Liver (tissue), 9 donors: Measurements from ENCODE around the gene DCLK2. TPM values are rescaled to one million over a fixed set of nuclear protein-coding genes. Genes with fewer than 3 reads are reported as not detected.

Experiments
- DNase-seq: peaks from one replicate; pipeline ENCODE4 v3.0.0-alpha.2; 2017; ENCODE audit warnings: low spot score
- H3K27ac ChIP-seq, 2 donors: one replicate each; pipeline ENCODE4 v1.7.0; 2013; ENCODE audit warnings: inconsistent platforms in 2 of 2, low read length in 2 of 2, control low read depth in 1 of 2, low read depth in 1 of 2, mild to moderate bottlenecking in 1 of 2
- H3K27me3 ChIP-seq, 4 donors: one replicate each; pipeline versions ENCODE4 v1.6.1 to v1.7.0; 2013; ENCODE audit warnings: low read length in 3 of 4, inconsistent platforms in 1 of 4, mild to moderate bottlenecking in 1 of 4, moderate library complexity in 1 of 4; ENCODE audit not compliant: control insufficient read depth in 4 of 4, insufficient read depth in 4 of 4
- H3K36me3 ChIP-seq, 4 donors: one replicate each; pipeline versions ENCODE4 v1.6.1 to v1.7.0; 2013; ENCODE audit warnings: low read length in 3 of 4, mild to moderate bottlenecking in 3 of 4, low read depth in 1 of 4, moderate library complexity in 1 of 4; ENCODE audit not compliant: control insufficient read depth in 4 of 4, insufficient read depth in 3 of 4
- H3K4me1 ChIP-seq, 4 donors: one replicate each; pipeline versions ENCODE4 v1.6.1 to v1.7.0; 2013; ENCODE audit warnings: low read length in 3 of 4, mild to moderate bottlenecking in 3 of 4, moderate library complexity in 1 of 4; ENCODE audit not compliant: control insufficient read depth in 4 of 4, insufficient read depth in 4 of 4
- H3K4me3 ChIP-seq, 3 donors: one replicate each; pipeline versions ENCODE4 v1.6.1 to v1.7.0; 2013; ENCODE audit warnings: low read length in 3 of 3, control low read depth in 1 of 3, low read depth in 1 of 3, mild to moderate bottlenecking in 1 of 3
- H3K9ac ChIP-seq, 2 donors: one replicate each; pipeline ENCODE4 v1.7.0; 2013; ENCODE audit warnings: low read length in 2 of 2, mild to moderate bottlenecking in 2 of 2, moderate library complexity in 2 of 2, control low read depth in 1 of 2, low read depth in 1 of 2
- H3K9me3 ChIP-seq, 4 donors: one replicate each; pipeline versions ENCODE4 v1.6.1 to v1.7.0; 2013; ENCODE audit warnings: low read length in 3 of 4; ENCODE audit not compliant: control insufficient read depth in 4 of 4
- CTCF ChIP-seq: fragments of 150-350 bp; IDR thresholded peaks from 2 replicates; pipeline ENCODE4 v1.5.1; 2017; ENCODE audit warnings: improper control_type of control experiment, low read depth, low read length; ENCODE audit not compliant: missing input control
- EGR1 ChIP-seq, 2 donors: IDR thresholded peaks; 2 replicates each; pipeline ENCODE4 v1.6.1; 2016 to 2018; ENCODE audit warnings: antibody characterized with exemption in 2 of 2, low read depth in 2 of 2
- FOXA1 ChIP-seq: IDR thresholded peaks from 2 replicates; pipeline ENCODE4 v1.6.1; 2016; ENCODE audit warnings: antibody characterized with exemption
- FOXA2 ChIP-seq: IDR thresholded peaks from 2 replicates; pipeline ENCODE4 v1.6.1; 2016; ENCODE audit warnings: antibody characterized with exemption
- GABPA ChIP-seq, 2 donors: IDR thresholded peaks in 1 of 2; conservative IDR thresholded peaks in 1 of 2; 2 replicates each; pipeline ENCODE4 v1.6.1; 2016; ENCODE audit warnings: antibody characterized with exemption in 2 of 2, mild to moderate bottlenecking in 1 of 2, moderate library complexity in 1 of 2
- HNF4A ChIP-seq, 2 donors: conservative IDR thresholded peaks; 2 replicates each; pipeline ENCODE4 v1.6.1; 2016; ENCODE audit warnings: antibody characterized with exemption in 2 of 2, mild to moderate bottlenecking in 2 of 2
- HNF4G ChIP-seq: IDR thresholded peaks from 2 replicates; pipeline ENCODE4 v1.6.1; 2016; ENCODE audit warnings: antibody characterized with exemption
- JUND ChIP-seq, 2 donors: IDR thresholded peaks; 2 replicates each; pipeline ENCODE4 v1.6.1; 2016; ENCODE audit warnings: antibody characterized with exemption in 2 of 2
- MAX ChIP-seq: IDR thresholded peaks from 2 replicates; pipeline ENCODE4 v1.6.1; 2016; ENCODE audit warnings: antibody characterized with exemption
- NR2F2 ChIP-seq: IDR thresholded peaks from 2 replicates; pipeline ENCODE4 v1.6.1; 2016; ENCODE audit warnings: antibody characterized with exemption
- RAD21 ChIP-seq, 2 donors: IDR thresholded peaks; 2 replicates each; pipeline ENCODE4 v1.6.1; 2016; ENCODE audit warnings: antibody characterized with exemption in 2 of 2, mild to moderate bottlenecking in 2 of 2
- RXRA ChIP-seq, 2 donors: IDR thresholded peaks; 2 replicates each; pipeline ENCODE4 v1.6.1; 2017 to 2018; ENCODE audit warnings: antibody characterized with exemption in 2 of 2, mild to moderate bottlenecking in 1 of 2
- SP1 ChIP-seq: IDR thresholded peaks from 2 replicates; pipeline ENCODE4 v1.6.1; 2018; ENCODE audit warnings: antibody characterized with exemption, mild to moderate bottlenecking
- TAF1 ChIP-seq: conservative IDR thresholded peaks from 2 replicates; pipeline ENCODE4 v1.6.1; 2016; ENCODE audit warnings: antibody characterized with exemption, mild to moderate bottlenecking
- YY1 ChIP-seq: IDR thresholded peaks from 2 replicates; pipeline ENCODE4 v1.6.1; 2016; ENCODE audit warnings: antibody characterized with exemption, mild to moderate bottlenecking
- WGBS: extraction: QIAGEN DNeasy Blood & Tissue Kit; methylation state at CpG from one replicate; pipeline ENCODE4 v1.1.7; 2013; 5-methylcytosine and 5-hydroxymethylcytosine counted together
- polyA plus RNA-seq, 2 donors: library from polyadenylated mRNA; stranded (reverse) in 1 of 2; unstranded in 1 of 2; fragments of 200-250 nt in 1 of 2; fragments of >200 nt in 1 of 2; fragmentation: Nextera tagmentation in 1 of 2; extraction: Ambion mirVana in 1 of 2; gene quantifications; one replicate each; pipeline versions ENCODE4 v1.2.1 to v1.2.3, GENCODE V29; 2013 to 2015
- total RNA-seq, 2 donors: library from RNA; depleted of rRNA; stranded (reverse); fragments of >200 nt; gene quantifications; one replicate each; pipeline ENCODE4 v1.2.3, GENCODE V29; 2014
- TF ChIP-seq, protein P1 (sequence below): IDR thresholded peaks from 2 replicates; pipeline ENCODE4 v1.6.1; 2016; ENCODE audit warnings: antibody characterized with exemption
- TF ChIP-seq, protein P2 (sequence below): IDR thresholded peaks from 2 replicates; pipeline ENCODE4 v1.6.1; 2016; ENCODE audit warnings: antibody characterized with exemption
- TF ChIP-seq, protein P3 (sequence below): IDR thresholded peaks from 2 replicates; pipeline ENCODE4 v1.6.1; 2016; ENCODE audit warnings: antibody characterized with exemption, mild to moderate bottlenecking
- donor health status: healthy.
- donor health status: healthy.
- donor health status: healthy.
- donor health status: healthy.
- donor health status: healthy.

DCLK2 gene
- total and polyA plus RNA-seq, 4 donors = 0.14 to 1.7 (median 0.50) TPM

- Histone ChIP-seq H3K4me3 (no peak overlapping the region), H3K9ac (no peak overlapping the region), H3K4me1 (no peaks in the 10 kb centered on the region), H3K27ac (no peak overlapping the region), H3K27me3 (peaks cover 0 to 8% (median 0%) of the 10 kb centered on the region in 4 donors), H3K9me3 (no peaks in the 10 kb centered on the region), H3K36me3 (no peaks in the 10 kb centered on the region)
- WGBS = 68% methylated on average over 1 of the region's 1 CpG
- DNase-seq = no peak
- TF ChIP-seq NR2F2 (no peak), RXRA (IDR thresholded peaks at IDR 0.05) (no peak), RAD21 (IDR thresholded peaks at IDR 0.05) (no peak), EGR1 (IDR thresholded peaks at IDR 0.05; ENCODE audit: low read depth in 2 of 2) (no peak), MAX (no peak), JUND (IDR thresholded peaks at IDR 0.05) (no peak)
- TF ChIP-seq, protein P1, sequence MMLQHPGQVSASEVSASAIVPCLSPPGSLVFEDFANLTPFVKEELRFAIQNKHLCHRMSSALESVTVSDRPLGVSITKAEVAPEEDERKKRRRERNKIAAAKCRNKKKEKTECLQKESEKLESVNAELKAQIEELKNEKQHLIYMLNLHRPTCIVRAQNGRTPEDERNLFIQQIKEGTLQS = no peak
Measured at GRCh38 chr4:150205016-150205415, 126.8 kb downstream of the DCLK2 start.

- Histone ChIP-seq H3K9ac (no peak overlapping the region), H3K27me3 (peaks cover 0 to 8% (median 0%) of the 10 kb centered on the region in 4 donors), H3K4me1 (no peaks in the 10 kb centered on the region), H3K9me3 (no peaks in the 10 kb centered on the region), H3K36me3 (no peaks in the 10 kb centered on the region), H3K4me3 (no peak overlapping the region), H3K27ac (no peak overlapping the region)
- TF ChIP-seq, protein P1 = no peak
- TF ChIP-seq TAF1 = no peak
- TF ChIP-seq SP1 = no peak
- TF ChIP-seq, protein P2, sequence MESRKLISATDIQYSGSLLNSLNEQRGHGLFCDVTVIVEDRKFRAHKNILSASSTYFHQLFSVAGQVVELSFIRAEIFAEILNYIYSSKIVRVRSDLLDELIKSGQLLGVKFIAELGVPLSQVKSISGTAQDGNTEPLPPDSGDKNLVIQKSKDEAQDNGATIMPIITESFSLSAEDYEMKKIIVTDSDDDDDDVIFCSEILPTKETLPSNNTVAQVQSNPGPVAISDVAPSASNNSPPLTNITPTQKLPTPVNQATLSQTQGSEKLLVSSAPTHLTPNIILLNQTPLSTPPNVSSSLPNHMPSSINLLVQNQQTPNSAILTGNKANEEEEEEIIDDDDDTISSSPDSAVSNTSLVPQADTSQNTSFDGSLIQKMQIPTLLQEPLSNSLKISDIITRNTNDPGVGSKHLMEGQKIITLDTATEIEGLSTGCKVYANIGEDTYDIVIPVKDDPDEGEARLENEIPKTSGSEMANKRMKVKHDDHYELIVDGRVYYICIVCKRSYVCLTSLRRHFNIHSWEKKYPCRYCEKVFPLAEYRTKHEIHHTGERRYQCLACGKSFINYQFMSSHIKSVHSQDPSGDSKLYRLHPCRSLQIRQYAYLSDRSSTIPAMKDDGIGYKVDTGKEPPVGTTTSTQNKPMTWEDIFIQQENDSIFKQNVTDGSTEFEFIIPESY = no peak
- TF ChIP-seq, protein P3, sequence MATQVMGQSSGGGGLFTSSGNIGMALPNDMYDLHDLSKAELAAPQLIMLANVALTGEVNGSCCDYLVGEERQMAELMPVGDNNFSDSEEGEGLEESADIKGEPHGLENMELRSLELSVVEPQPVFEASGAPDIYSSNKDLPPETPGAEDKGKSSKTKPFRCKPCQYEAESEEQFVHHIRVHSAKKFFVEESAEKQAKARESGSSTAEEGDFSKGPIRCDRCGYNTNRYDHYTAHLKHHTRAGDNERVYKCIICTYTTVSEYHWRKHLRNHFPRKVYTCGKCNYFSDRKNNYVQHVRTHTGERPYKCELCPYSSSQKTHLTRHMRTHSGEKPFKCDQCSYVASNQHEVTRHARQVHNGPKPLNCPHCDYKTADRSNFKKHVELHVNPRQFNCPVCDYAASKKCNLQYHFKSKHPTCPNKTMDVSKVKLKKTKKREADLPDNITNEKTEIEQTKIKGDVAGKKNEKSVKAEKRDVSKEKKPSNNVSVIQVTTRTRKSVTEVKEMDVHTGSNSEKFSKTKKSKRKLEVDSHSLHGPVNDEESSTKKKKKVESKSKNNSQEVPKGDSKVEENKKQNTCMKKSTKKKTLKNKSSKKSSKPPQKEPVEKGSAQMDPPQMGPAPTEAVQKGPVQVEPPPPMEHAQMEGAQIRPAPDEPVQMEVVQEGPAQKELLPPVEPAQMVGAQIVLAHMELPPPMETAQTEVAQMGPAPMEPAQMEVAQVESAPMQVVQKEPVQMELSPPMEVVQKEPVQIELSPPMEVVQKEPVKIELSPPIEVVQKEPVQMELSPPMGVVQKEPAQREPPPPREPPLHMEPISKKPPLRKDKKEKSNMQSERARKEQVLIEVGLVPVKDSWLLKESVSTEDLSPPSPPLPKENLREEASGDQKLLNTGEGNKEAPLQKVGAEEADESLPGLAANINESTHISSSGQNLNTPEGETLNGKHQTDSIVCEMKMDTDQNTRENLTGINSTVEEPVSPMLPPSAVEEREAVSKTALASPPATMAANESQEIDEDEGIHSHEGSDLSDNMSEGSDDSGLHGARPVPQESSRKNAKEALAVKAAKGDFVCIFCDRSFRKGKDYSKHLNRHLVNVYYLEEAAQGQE = no peak
- no peak for TF ChIP-seq MAX
- TF ChIP-seq YY1 = no peak
- TF ChIP-seq FOXA2 = no peak
- no peak for TF ChIP-seq EGR1 (IDR thresholded peaks at IDR 0.05; ENCODE audit: low read depth in 2 of 2)
- TF ChIP-seq FOXA1 = no peak
- no peak for TF ChIP-seq HNF4A (conservative IDR thresholded peaks at IDR 0.05)
- no peak for TF ChIP-seq HNF4G
- no peak for TF ChIP-seq GABPA (IDR thresholded peaks at IDR 0.05 in 1 of 2, conservative IDR thresholded peaks at IDR 0.05 in 1 of 2)
- no peak for TF ChIP-seq RAD21 (IDR thresholded peaks at IDR 0.05)
- no peak for TF ChIP-seq RXRA (IDR thresholded peaks at IDR 0.05)
- TF ChIP-seq NR2F2 = no peak
- TF ChIP-seq CTCF = no peak
- TF ChIP-seq JUND (IDR thresholded peaks at IDR 0.05) = no peak
- WGBS = 80% methylated on average over 2 of the region's 2 CpGs
- DNase-seq = no peak
Measured at GRCh38 chr4:150206265-150206664, 128.0 kb downstream of the DCLK2 start.
